EL (cell line): ENCODE data around the gene POLR2E.
A peak's percentile ranks its signal among the peaks of the same experiment; 100 is the strongest.
"Not testable (repeated sequence)": the region's sequence is repeated elsewhere in the genome, so short reads cannot be mapped to it uniquely, and the experiment has no call there.

Source experiments
- DNase-seq: peaks from one replicate; pipeline ENCODE4 v3.0.0-alpha.2; 2016

Gene POLR2E

DNA sequence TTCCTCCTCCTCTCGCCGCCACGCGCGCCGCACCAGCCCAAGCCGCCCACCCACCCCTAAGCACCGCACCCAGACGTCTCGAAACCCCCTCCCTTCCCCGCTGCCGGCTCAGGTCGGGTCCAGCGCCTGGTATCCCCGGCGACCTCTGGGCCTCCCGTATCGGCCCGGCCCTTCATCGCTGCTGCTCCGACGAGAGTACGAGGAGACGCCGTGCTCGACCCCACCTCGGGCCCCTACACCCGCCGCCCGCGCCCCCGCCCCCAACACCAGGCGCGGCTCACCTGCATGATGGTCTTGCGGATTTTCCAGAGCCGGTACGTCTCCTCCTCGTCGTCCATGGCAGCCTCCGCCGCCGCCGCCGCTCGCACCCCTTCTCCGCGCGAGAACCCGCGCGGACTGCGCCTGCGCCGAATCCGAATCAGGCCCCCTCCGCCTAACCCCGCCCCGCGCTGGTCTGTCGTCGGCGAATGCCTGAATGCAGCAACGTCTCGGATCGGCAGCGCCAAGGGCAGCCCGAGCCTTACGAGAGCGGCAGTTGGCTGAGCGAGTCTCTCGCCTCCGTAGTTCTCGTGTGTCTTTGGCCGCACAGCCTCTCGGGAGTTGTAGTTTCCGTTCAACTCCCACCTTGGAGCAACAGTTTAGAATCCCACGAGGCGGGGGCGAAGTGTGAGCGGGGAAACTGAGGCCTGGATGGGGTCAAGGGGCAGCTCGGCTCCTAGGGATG is at the start of gene POLR2E:
Gene POLR2E, minus strand, starts transcription at position 398 of the 724 bp plus-strand sequence. Its CDS starts 60 bp downstream, at position 338.
- DNase-seq, result peak; percentile 97

DNA sequence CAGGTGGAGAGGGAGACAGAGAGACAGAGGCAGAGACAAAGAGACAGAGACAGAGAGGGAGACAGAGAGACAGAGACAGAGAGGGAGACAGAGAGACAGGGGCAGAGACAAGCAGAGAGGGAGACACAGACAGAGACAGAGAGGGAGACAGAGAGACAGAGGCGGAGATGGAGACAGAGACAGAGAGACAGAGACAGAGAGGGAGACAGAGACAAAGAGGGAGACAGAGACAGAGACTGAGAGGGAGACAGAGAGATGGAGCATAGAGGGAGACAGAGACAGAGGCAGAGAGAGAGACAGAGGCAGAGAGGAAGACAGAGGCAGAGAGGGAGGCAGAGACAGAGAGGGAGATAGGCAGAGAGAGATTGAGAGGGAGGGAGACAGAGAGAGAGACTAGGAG is 49.6 kb upstream of the POLR2E start:
- DNase-seq, result no peak

DNA sequence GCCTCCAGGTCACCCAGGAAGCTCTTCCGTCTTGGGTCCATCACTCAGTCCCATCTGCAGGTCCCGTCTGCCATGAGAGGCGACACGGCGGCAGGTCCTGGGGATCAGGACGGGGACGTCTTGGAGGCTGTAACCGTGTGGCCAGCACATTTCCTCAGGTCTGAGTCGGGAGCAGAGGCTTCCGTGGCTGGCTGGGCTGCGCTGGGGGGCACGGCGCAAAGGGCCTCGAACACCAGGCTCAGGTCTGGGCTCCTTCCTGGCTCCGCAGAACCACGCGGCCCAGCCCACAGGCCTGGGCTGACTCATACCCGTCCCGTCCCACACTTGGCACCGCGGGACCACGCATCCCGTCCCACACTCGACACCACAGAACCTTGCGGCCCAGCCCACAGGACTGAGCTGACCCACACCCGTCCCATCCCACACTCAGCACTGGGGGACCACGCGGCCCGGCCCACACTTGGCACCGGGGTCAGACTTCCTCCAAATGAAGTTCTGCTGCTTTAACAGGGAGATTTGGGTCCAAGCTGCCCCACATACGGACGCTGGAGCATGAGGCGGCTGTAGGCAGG is 48.7 kb upstream of the POLR2E start:
- no peak for DNase-seq

DNA sequence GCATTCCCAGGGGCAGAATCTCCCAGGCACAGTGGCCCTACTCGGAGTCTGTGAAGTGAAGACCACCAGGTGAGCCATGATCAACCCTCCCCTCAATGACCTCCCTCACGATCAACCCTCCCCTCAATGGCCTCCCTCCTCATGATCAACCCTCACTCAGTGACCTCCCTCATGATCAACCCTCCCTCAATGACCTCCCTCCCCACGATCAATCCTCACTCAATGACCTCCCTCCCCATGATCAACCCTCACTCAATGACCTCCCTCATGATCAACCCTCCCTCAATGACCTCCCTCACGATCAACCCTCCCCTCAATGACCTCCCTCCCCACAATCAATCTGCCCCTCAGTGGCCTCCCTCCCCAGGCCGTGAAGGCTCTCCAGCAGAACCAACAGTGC is 46.8 kb upstream of the POLR2E start:
- no peak for DNase-seq

DNA sequence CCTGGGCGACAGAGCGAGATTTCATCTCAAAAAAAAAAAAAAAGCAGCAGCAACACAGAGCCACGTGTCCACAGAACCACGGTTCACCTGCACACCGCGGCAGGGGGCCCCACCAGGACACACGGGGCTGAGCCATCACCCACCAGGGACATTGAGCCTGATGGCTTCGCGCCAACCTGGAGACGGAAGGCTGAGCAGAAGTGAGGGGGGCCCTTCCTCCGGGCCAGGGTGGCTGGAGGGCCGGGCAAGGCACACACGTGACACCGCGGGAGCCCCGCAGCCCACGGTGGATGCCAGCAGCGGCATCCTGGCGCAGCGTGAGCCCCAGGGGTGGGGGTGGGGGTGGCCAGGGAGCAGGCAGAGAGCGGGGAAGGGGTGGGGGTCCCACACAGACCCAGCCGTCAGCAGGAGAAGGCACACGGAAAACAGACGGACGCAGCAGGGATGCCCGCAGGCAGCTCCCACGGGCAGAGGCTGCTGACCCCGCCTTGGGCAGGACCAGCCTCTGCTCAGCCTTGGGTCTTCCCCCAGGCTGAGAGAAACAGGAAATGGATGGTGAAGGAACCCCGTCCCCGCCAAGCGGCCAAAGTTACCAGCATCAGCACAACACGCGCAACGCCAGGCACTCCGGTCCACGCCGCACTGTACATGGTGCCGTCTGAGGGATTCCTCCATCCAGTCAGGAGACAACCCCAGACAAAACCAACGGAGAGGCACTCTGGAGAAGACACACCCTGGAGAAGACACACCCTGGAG is 45.3 kb upstream of the POLR2E start:
- DNase-seq, result no peak

DNA sequence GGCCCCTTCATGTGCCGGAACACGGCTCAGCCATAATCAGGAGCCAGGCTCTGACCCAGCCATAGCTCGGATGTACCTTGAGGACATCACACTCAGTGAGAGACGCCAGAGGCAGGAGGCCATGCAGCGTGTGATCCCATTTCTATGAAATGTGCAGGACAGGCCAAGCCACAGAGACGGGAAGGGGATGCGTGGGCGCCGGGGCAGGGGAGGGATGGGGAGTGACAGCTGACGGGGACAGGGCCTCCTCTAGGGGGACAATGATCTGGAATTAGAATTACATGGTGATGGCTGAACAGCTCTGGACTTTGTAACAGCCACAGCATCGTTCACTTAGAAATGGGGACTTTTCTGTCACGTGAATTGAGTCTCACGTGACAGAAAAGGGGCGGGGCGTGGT is 44.0 kb upstream of the POLR2E start:
- no peak for DNase-seq

DNA sequence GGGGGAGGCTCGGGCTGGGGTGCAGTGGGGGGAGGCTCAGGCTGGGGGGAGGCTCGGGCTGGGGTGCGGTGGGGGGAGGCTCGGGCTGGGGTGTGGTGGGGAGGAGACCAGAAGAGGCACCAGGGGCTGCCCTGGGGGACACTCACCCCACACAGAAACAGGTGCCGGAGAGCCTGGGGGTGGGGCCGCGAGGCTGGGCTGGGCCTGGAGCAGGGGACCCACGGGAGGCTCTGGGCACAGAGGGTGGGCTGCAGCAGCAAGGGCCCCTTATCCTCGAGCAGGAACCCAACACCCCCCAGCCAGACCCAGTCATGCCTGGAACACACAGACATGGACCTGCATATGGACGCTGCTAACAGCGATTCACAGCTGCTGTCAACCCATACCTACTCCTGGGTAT is 42.9 kb upstream of the POLR2E start:
- no peak for DNase-seq

DNA sequence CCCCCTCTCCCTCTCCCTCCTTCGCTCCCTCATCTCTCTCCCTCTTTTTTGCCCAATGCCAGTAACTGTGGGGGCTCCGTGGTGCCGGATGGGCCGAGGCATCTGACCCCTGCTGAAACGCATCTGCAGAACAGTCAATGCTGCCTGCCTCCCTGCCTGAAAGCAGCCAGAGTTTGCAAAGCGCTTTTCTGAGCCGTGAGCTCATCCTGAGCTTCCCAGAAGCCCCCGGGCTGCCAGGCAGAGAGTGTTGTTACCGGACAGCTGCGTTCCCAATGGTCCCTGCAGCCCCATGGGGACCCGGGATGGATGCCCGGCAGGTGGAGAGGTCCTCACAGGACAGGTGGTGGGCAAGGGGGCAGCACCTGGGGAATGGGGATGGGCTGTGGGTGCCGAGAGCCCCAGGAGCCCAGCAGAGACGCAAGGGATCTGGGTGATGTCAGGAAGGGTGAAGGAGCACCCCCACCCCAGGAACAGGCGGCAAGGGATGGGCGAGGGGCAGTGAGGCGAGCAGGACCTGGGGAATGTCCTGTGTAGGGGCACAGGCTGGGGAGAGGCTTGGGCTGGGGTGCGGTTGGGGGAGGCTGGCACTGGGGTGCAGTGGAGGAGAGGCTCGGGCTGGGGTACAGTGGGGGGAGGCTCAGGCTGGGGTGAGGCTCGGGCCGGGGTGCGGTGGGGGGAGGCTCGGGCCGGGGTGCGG is 41.6 kb upstream of the POLR2E start:
- DNase-seq, result no peak

DNA sequence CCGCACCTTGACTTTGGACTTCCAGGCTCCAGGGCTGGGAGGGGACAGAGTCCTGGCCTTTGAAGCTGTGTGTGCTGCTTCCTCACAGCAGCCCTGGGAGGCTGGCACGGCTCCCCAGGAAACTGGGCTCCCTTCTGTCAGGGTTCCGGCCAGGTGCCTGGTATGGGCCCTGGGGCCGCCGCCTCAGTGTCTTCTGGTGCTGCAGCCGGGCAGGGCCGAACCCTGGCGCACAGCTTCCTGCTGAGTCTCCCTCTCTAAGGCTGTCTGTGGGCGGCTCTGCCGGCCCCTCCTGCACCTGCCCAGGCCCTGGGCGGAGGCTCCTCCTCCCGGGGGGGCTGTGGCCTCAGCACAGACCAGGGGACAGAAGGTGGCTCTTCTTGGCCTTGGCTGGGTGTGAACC is 41.0 kb upstream of the POLR2E start:
- DNase-seq, result no peak

DNA sequence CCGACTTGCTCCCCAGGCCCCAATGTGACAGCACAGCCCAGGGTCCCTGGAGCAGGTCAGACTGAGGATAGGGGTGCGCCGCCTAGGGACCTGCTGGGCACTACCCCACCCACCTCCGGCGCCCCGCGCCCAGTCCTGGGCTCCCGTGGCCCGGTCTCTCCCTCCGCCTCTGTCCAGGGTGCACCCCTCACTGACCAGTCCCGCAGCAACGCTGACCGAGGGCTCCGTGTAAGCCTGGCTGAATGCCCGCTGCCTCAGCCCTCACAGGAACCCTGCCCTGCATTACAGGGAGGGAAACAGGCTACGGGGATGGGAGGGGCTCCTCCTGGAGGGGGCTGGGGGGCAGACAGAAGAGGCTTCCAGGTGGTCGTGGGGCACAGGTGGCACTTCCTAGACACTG is 40.3 kb upstream of the POLR2E start:
- no peak for DNase-seq

DNA sequence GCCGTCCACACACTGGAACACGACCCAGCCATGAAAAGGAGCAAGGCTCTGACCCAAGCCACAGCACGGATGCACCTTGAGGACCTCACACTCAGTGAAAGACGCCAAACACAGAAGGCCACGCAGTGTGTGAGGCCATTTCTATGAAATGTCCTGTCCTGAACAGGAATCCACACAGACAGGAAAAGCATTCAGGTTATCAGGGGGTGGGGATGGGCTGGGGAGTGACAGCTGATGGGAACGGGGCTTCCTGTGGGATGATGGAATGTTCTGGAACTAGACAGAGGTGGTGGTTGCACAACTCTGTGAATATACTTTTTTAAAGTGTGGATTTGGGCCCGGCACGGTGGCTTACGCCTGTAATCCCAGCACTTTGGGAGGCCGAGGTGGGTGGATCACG is 39.3 kb upstream of the POLR2E start:
- DNase-seq, result no peak

DNA sequence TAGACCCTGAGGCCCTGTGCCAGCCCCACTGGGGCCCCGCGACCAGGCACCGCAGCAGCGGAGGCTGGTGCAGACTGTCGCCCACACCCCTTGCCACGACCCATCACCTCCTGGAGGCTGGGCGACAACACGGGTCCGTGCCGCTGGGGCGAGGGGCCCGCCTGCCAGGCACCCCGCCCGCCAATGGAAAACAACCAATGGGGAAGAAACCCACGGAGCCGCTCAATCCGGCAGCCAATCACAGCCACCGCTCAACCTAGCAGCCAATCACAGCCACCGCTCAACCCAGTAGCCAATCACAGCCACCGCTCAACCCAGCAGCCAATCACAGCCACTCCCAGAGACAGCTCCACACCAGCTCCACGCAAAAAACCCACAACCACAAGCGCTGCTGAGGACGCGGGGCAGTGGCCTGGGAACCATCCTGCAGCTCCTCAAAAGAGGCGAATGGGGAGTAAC is 38.3 kb upstream of the POLR2E start:
- no peak for DNase-seq

DNA sequence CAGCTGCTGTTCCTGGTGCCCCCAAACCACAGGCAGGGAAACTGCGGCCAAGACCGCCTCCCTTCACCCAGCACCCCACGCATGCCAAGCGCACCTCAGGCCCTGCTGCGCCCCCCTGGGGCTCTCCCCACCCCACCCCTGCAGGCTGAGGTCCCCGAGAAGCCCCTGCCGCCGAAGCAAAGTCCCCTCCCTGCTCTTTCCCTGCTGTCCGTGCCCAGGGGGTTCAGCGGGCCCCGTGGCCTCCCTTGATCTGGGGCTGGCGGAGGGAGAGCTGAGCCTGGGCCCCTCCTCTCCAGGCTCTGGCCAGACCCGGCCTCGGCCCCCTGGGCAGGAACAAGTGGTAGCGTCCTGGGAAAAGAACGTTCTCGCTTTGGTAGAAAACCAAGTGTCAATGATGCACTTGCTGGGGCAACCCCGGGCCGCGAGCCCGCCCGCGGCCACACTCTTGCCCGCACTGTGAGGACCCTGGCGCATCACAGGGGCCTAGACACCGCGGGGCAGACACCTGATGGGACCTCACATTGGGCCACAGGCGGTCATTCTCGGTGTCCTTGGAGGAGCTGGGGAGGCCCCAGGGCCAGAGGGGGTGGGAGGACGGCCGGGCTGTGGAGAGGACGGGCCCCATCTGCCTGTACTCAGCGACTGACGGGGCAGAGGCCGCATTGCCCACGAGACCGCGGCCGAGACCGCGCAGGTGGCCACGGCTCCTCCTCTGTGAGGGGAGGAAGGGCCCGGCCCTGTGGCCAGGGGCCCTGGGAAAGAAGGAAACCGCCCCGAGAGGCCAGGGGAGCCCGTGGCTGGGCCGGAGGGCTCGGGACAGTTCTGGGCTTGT is 37.6 kb upstream of the POLR2E start:
- no peak for DNase-seq

DNA sequence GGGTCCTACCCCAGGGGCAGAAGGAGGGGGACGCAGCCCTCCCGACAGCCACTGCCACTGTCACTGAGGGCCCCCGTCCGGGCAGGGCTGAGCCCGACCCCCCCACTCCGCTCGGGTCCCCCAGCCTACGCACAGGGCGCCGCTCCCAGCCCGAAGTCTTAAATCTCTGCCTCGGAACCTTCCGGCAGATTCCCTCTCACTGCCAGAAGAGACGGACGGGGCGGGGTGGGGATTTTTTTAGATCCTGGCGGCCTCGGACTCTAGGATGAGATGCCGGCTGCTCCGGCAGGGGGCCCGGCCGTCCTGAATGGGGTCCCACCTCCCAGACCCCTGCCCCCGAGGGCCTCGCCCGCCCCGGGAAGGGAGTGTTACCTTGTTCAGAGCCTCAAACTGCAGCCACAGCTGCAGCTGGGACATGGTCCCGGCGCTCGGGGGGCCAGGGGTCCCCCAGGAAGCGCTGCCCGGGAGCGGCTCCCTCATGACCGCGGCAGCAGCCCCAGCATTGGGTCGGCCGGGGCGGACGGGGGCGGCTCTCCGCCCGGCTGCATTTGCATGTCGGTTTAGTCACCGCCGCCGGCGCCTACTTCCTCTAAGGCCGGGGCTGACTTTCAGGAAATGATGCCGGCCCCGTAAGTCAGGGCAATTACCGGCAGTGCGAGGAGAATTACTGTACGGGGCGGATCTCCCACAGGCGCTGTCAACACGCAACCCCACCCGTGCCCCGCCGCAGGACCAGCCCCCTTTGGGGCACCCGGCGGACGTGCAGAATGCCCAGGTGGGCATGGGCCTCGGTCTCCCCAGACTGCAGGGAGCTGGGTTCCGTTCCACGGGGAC is 36.8 kb upstream of the POLR2E start:
- peak; percentile 89 for DNase-seq

DNA sequence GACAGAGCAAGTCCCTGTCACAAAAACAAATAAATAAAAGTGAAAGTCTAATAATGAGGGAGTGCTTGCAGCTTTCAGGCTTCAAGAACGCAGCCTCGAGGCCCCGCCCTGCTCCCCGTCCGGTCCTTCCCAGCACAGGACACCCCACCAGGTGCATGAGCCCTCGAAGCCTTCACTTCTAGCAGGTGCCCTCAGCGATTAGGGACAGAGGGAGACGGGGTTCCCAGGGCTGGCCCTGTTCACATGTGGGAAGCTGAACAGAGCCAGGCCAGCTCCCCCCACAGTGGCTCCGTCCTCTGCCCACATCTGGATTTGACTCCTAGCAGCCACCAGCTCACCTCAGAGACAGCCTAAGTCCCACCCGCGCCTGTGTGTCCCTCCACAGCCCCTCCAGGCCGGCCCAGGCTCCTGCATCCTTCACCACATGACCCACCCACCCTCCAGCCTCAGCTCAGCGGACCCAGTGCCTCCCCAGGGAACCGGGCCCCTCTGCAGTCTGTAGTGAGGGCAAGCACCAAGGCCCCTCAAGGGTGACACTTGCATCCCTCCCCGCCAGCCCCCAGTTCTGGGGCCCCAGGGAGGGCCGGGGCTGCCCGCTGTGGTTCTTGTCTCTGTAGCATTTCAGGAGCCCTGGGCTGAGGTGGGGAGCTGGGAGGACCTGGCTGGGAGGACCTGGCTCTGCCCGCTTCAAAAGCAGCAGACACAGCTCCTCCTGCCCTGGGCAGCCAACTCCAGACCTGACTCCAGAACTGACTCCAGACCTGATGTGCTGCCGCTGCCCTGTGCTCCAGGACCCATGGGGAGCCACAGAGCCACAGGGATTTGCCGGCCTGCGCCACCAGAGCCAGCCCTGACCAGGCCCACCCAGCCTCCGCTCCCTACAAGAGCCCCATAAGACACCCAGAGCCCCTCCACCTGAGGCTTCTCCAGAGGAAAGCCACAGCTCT is 35.9 kb upstream of the POLR2E start:
- peak; percentile 35 for DNase-seq

DNA sequence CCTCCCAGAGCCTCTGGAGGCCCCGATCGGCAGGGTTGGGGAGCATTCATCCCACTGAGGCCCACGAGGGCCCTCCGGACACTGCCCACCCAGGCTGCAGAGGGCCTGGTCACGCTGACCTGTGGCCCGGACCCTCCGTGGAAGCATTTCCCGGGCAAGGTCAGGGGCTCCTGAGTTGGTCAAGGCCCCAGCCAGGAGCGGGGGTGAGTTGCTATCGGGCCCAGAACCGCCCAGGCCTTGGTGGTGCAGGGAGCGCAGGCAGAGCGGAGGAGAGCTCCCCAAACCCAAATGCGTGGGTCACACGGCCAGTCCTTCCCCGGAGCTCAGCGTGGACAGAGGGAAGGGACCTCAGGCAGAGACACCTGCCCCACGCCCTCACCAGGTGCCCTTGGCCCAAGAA is 34.4 kb upstream of the POLR2E start:
- no peak for DNase-seq

DNA sequence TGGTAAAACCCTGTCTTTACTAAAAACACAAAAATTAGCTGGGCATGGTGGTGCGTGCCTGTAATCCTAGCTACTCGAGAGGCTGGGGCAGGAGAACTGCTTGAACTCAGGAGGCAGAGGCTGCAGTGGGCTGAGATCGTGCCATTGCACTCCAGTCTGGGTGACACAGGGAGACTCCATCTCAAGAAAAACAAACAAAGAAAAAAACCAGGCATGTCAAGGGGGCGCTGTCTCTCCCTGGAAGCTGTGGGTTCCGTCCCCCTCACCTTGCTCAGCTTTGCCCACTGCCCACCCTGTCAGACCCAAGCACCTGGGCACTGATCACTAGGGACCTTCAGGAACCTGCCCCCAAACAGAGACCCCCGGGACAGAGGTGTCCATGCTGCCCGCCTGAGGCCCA is 33.9 kb upstream of the POLR2E start:
- DNase-seq, result not testable (repeated sequence)

DNA sequence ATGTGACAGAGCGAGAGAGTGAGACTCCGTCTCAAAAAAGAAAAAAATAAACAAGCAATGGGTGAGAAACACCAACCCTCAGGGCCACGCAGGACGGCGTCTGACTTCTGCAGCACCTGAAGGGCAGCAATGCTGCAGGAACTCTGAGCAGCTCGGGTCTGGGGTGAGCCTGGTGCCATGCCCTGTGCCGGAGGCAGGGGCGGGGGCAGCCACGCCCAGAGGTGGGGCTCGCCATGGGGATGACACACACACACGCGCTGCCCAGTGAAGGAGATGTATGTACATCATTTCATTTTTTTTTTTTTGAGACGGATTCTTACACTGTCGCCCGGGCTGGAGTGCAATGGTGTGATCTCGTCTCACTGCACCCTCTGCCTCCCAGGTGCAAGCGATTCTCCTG is 32.9 kb upstream of the POLR2E start:
- DNase-seq, result no peak

DNA sequence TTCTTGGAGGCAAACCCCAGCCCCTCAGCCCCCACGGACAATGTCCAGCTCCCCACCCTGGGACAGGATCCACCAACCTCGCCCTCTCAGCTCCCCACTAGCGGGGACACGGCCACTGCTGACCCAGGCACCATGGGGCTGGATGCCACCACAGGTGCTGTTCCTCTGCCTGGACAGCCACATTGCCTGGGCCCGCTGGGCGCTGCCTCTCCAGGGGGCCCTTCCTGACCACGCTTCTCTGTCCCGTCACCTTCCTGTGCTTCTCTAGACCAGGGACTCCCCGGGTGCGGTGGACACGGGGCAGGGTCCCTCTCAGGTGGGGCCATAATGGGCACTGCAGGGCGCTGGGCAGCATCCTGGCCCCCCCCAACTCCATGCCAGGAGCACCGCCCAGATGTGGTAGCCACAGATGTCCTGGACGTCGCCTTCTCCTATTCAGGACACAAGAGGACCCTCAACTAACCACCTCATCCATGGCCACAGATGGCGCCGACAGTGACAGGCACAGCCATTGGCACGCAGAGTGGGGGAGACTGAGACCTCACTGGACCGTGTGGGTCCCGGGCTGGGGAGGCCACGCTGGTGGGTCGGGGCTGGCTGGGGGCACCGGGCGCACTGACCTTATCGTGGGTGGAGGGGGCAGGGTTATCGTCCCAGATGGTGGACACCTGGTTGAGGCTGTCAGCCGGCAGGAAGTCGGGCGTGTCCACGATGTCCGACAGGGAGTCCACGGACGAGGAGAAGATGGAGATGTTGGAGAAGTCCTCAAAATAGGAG is 32.0 kb upstream of the POLR2E start:
- no peak for DNase-seq
